ENCODE data around the gene RANBP2. TPM values are rescaled to one million over a fixed set of nuclear protein-coding genes. Genes with fewer than 3 reads are reported as not detected.

The RANBP2 gene
- polyA plus RNA-seq, 3 donors from 2014 or later: 3.0 to 12.2 (median 3.4) TPM

DNA sequence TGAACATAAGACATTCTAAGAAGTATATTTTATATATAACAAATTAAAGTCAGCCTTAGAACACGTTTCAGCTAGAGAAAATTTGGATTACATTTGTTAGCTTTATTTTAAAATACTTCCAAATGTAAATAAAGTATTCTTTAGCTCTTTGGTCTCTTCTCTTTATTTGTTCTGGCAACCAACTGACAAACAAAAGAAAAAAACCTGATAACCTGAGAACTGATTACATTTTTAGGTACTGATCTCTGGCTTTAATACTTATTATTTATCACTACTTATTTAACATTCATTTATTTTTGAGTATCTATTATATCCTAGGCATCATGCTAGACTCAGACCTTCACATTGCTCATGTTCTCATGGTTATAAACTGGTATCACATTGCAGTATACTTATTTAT is 85.8 kb downstream of the RANBP2 start:
- H3K27ac Mint-ChIP-seq: no peak overlapping the region
- peaks cover 0 to 11% (median 9%) of the 10 kb centered on the region in 6 donors for H3K9me3 Mint-ChIP-seq
- no peak for DNase-seq
- no peak overlapping the region for H3K4me3 Mint-ChIP-seq
- no peaks in the 10 kb centered on the region for H3K4me1 Mint-ChIP-seq
- H3K36me3 Mint-ChIP-seq: peaks cover 30 to 36% (median 34%) of the 10 kb centered on the region in 3 donors
- H3K27me3 Mint-ChIP-seq (ENCODE audit: low read depth in 3 of 3): no peaks in the 10 kb centered on the region

DNA sequence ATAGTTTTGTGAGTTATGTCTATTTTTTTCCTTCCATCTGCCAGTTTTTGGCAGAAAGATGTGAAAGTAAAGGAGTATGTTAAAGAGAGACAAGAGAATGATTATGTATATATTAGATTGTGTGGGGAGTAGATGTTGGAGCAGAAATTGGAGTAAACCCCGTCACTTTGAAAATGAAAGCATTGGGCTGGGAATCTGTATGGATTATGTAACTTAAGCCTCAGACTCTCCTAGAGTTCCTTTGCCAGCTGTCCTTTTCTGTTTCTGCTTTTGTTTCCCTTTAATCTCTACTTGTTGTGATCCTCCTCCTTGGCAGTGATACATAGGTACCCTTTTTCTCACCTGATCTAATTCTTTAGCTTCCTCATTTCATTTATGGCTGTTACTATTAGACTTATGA is 86.5 kb downstream of the RANBP2 start:
- DNase-seq: no peak
- Mint-ChIP-seq H3K27ac (no peak overlapping the region), H3K36me3 (peaks cover 37 to 43% (median 42%) of the 10 kb centered on the region in 3 donors), H3K9me3 (peaks cover 0 to 17% (median 14%) of the 10 kb centered on the region in 6 donors), H3K27me3 (ENCODE audit: low read depth in 3 of 3) (no peaks in the 10 kb centered on the region), H3K4me3 (no peak overlapping the region), H3K4me1 (no peaks in the 10 kb centered on the region)

DNA sequence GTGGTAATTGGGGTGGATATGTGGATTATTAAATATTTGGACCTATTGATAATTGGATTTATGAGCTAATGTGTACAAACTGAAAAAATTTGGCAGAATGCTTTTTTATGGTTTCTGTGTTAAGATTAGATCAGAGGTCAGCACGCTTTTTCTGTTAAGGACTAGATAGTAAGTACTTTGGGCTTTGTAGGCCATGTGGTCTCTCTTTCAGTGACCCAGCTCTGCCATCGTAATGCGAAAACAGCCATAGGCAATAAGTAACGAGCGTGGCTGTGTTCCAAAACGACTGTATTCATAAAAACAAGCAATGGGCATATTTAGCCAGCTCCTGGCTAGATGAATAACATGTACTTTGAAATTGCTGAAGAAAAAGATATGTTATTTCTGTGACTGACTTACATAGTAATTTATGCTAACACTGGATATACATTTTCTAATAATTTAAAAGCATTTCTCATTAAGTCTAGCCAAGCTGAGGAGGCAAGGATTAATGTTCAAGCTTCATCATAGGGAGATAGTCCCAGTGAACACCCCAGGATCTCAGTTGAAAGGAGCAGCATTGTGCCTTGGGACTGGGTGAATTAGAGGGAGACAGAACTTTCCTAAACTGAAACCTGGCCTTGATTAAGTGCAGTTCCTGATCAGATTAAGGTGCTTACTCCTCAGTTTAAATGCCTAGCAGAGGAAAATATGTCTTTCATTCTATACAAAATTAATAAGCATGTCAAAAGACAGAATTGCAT is 87.3 kb downstream of the RANBP2 start:
- Mint-ChIP-seq H3K9me3 (peaks cover 0 to 25% (median 14%) of the 10 kb centered on the region in 6 donors), H3K27ac (no peak overlapping the region), H3K4me1 (no peaks in the 10 kb centered on the region), H3K4me3 (no peak overlapping the region), H3K27me3 (ENCODE audit: low read depth in 3 of 3) (no peaks in the 10 kb centered on the region), H3K36me3 (peaks cover 39 to 49% (median 46%) of the 10 kb centered on the region in 3 donors)
- no peak for DNase-seq

DNA sequence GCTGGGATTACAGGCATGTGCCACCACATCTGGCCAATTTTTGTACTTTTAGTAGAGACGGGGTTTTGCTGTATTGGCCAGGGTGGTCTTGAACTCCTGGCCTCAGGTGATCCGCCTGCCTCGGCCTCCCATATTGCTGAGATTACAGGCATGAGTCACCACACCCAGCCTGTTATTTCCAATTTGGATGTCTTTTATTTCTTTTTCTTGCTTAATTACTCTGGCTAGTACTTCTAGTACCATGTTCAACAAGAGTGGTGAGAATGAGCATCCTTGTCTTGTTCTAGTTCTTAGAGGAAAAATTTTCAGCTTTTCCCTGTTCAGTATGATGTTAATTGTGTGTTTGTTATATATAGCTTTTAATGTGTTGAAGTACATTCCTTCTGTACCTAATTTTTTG is 90.7 kb downstream of the RANBP2 start:
- H3K27ac Mint-ChIP-seq: no peak overlapping the region
- no peak overlapping the region for H3K4me3 Mint-ChIP-seq
- no peaks in the 10 kb centered on the region for H3K4me1 Mint-ChIP-seq
- H3K27me3 Mint-ChIP-seq (ENCODE audit: low read depth in 3 of 3): peaks cover 0 to 1% (median 0%) of the 10 kb centered on the region in 3 donors
- DNase-seq: no peak
- peaks cover 0 to 26% (median 14%) of the 10 kb centered on the region in 6 donors for H3K9me3 Mint-ChIP-seq
- peaks cover 33 to 58% (median 56%) of the 10 kb centered on the region in 3 donors for H3K36me3 Mint-ChIP-seq

DNA sequence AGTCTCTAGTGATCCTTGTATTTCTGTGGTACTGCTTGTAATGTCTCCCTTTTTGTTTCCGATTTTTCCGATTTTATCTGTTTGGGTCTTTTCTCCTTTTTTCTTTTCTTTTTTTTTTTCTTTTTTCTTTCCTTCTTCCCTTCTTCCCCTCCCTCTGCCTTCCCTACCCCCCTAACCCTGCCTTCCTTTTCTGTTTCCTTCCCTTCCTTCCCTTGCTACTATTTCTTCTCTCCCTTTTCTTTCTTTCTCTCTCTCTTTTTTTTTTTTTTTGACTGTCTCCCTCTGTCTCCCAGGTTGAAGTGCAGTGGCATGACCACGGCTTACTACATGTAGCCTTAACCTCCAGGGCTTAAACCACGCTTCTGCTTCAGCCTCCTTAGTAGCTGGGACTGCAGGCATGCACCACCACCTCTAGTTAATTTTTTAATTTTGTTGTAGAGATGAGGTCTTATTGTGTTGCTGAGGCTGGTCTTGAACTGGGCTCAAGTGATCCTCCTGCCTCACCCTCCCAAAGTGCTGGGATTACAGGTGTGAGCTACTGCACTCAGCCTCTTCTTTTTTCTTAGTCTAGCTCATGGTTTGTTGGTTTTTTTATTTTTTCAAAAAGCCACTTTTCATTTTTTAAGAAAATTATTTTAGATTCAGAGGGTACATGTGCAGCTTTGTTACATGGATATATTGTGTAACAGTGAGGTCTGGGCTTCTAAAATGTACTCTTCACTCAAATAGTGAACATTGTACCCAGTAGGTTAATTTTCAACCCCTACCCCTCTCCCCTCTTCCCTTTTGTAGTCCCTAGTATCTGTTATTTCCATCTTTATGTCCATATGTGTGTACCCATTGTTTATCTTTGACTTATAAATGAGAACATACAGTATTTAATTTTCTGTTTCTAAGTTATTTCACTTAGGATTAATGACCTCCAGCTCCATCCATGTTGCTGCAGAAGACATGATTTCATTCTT is 92.0 kb downstream of the RANBP2 start:
- Mint-ChIP-seq H3K36me3 (peaks cover 36 to 58% (median 55%) of the 10 kb centered on the region in 3 donors), H3K27me3 (ENCODE audit: low read depth in 3 of 3) (peaks cover 0 to 1% (median 0%) of the 10 kb centered on the region in 3 donors), H3K9me3 (peaks cover 0 to 26% (median 14%) of the 10 kb centered on the region in 6 donors), H3K4me3 (no peak overlapping the region), H3K4me1 (no peaks in the 10 kb centered on the region), H3K27ac (no peak overlapping the region)
- DNase-seq: no peak

DNA sequence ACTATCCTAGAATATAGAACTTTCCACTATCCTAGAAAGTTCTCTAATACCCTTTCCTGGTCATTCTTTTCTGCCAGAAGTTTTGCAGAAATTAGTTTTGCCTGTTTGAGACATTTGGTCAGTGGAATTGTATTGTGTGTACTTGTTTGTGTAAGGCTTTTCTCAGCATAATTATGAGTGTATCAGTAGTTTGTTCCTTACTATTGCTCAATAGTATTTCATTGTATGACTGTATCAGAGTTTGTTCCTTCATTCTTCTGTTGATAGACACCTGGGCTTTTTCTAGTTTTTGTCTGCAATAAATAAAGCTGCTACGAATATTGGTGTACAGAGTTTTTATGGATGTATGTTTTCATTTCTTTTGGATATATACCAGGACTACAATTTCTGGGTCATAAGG is 94.5 kb downstream of the RANBP2 start:
- Mint-ChIP-seq H3K9me3 (peaks cover 0 to 26% (median 14%) of the 10 kb centered on the region in 6 donors), H3K36me3 (peaks cover 32 to 64% (median 63%) of the 10 kb centered on the region in 3 donors), H3K4me3 (no peak overlapping the region), H3K27ac (no peak overlapping the region), H3K27me3 (ENCODE audit: low read depth in 3 of 3) (peaks cover 0 to 1% (median 0%) of the 10 kb centered on the region in 3 donors), H3K4me1 (no peaks in the 10 kb centered on the region)
- no peak for DNase-seq

DNA sequence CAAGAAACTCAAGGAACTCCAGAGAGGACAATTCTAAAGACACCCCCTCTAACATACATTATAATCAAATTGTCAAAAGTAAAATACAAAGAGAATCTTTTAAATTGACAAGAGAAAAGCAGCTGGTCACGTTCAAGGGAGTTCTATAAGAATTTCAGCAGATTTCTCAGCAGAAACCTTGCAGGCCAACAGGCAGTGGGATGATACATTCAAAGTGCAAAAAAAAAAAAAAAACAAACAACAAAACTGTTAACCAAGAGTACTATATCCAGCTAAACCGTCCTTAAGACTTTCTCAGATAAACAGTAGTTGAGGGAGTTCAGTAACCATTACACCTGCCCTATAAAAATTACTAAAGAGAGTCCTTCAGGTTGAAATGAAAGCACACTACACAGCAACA is 101.2 kb downstream of the RANBP2 start:
- peaks cover 0 to 1% (median 0%) of the 10 kb centered on the region in 3 donors for H3K27me3 Mint-ChIP-seq (ENCODE audit: low read depth in 3 of 3)
- no peak overlapping the region for H3K27ac Mint-ChIP-seq
- H3K36me3 Mint-ChIP-seq: peaks cover 28 to 50% (median 49%) of the 10 kb centered on the region in 3 donors
- H3K9me3 Mint-ChIP-seq: peaks cover 8 to 15% (median 13%) of the 10 kb centered on the region in 6 donors
- no peak for DNase-seq
- no peaks in the 10 kb centered on the region for H3K4me1 Mint-ChIP-seq
- H3K4me3 Mint-ChIP-seq: no peak overlapping the region

DNA sequence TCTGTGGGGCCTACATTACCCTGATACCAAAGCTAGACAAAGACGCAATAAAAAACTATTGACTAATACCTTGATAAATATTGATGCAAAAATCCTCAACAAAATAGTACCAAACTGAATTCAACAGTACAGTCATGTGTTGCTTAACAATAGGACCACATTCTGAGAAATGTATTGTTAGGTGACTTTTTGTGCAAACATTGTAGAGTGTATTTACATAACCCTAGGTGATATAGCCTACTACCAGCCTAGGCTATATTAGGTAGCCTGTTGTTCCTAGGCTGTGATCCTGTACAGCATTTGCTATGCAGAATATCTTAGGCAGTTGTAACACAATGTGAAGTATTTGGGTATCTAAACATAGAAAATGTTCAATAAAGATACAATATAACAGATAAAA is 104.0 kb downstream of the RANBP2 start:
- Mint-ChIP-seq H3K9me3 (peaks cover 8 to 15% (median 13%) of the 10 kb centered on the region in 6 donors), H3K36me3 (peaks cover 20 to 36% (median 28%) of the 10 kb centered on the region in 3 donors), H3K4me1 (no peaks in the 10 kb centered on the region), H3K27me3 (ENCODE audit: low read depth in 3 of 3) (peaks cover 0 to 2% (median 0%) of the 10 kb centered on the region in 3 donors), H3K27ac (no peak overlapping the region), H3K4me3 (no peak overlapping the region)
- DNase-seq: no peak

DNA sequence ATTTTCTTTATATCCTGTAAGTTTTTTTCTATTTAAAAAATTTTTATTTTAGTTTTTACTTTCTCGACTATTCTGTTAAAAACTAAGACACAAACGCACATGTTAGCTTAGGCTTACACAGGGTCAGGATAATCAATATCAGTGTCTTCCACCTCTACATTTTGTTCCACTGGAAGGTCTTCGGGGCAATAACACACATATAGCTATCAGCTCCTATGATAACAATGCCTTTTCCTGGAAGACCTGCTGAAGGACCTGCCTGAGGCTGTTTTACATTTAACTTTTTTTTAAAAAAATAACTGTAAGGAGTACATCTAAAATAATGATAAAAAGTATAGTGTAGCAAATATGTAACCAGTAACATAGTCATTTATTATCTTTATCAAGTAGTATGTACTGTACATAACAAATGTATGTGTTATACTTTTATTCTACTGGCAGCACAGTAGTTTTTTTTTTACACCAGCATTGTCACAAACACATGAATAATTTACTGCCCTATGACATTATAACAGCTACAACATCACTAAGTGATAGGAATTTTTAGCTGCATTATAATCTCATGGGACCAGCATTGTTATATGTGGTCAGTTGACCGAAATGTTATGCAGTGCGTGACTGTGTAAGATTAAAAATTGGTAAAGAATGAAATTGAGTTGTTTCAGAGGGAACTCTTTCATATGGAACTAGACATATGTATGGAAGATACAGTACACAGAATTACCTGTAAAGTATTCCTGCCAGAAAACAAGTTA is 105.2 kb downstream of the RANBP2 start:
- Mint-ChIP-seq H3K4me1 (no peaks in the 10 kb centered on the region), H3K9me3 (peaks cover 4 to 10% (median 8%) of the 10 kb centered on the region in 6 donors), H3K36me3 (peaks cover 13 to 27% (median 20%) of the 10 kb centered on the region in 3 donors), H3K27ac (no peak overlapping the region), H3K27me3 (ENCODE audit: low read depth in 3 of 3) (peaks cover 0 to 2% (median 0%) of the 10 kb centered on the region in 3 donors), H3K4me3 (no peak overlapping the region)
- no peak for DNase-seq

DNA sequence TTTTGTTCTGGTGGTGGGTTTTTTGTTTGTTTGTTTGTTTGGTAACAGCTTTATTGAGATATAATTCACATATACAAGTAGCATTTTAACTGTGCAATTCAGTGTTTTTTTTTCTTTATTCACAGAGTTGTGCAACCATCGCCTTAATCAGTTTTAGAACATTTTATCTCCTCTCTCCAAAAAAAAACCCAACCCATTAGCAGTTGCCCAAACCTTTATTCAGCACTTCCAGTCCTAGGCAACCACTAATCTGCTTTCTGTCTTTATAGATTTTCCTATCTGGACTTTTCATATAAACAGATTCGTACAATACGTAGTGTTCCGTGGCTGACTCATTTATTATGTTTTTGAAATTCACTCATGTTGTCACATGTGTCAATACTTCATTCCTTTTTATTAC is 106.0 kb downstream of the RANBP2 start:
- peaks cover 6 to 19% (median 13%) of the 10 kb centered on the region in 3 donors for H3K36me3 Mint-ChIP-seq
- H3K4me3 Mint-ChIP-seq: no peak overlapping the region
- peaks cover 0 to 1% (median 0%) of the 10 kb centered on the region in 3 donors for H3K27me3 Mint-ChIP-seq (ENCODE audit: low read depth in 3 of 3)
- no peak overlapping the region for H3K27ac Mint-ChIP-seq
- no peaks in the 10 kb centered on the region for H3K4me1 Mint-ChIP-seq
- no peak for DNase-seq
- peaks cover 0 to 4% (median 2%) of the 10 kb centered on the region in 6 donors for H3K9me3 Mint-ChIP-seq

DNA sequence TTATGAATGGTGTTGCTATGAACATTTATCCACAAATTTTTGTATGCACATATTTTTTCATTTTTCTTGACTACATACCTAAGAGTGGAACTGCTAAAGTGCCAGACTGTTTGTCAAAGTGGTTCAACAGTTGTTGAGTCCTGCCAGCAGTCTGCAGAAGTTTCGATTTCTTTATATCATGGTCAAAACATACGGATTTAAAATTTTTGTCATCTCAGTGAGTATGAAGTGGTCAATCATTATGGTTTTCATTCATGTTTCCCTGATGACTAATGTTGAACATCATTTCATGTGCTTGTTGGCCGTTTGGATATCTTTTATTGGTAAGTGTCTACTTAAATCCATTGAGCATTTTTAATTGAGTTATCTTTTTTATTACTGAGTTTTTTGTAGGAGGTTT is 106.5 kb downstream of the RANBP2 start:
- no peak for DNase-seq
- no peak overlapping the region for H3K27ac Mint-ChIP-seq
- no peaks in the 10 kb centered on the region for H3K9me3 Mint-ChIP-seq
- peaks cover 0 to 1% (median 0%) of the 10 kb centered on the region in 3 donors for H3K27me3 Mint-ChIP-seq (ENCODE audit: low read depth in 3 of 3)
- peaks cover 4 to 16% (median 11%) of the 10 kb centered on the region in 3 donors for H3K36me3 Mint-ChIP-seq
- no peaks in the 10 kb centered on the region for H3K4me1 Mint-ChIP-seq
- no peak overlapping the region for H3K4me3 Mint-ChIP-seq

DNA sequence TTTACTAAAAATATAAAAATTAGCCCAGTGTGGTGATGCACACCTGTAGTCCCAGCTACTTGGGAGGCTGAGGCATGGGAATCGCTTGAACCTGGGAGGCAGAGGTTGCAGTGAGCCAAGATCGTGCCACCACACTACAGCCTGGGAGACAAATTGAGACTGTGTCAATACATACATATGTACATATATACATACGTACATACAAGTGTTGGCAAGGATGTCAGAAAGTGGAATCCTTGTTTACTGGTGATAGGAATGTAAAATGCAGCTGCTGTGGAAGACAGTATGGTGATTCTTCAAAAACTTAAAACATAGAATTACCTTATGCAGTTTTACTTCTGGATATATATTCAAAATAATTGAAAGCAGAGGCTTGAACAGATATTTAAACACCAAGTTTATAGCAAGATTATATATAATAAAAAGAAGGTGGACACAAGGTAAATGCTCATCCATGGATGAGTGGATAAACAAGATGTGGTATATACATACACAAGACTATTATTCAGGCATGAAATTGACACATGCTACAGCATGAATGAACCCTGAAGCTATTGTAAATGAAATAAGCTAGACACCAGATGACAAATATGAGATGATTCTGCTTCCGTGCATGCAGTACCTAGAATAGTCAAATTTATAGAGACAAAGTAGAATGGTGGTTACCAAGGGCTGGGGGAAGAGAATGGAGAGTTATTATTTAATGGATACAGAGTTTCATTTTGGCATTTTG is 110.5 kb downstream of the RANBP2 start:
- Mint-ChIP-seq H3K4me3 (no peak overlapping the region), H3K9me3 (no peaks in the 10 kb centered on the region)
- DNase-seq: no peak

More for the DNA sequence above, 110.5 kb downstream of the RANBP2 start:
- Mint-ChIP-seq H3K4me1 (peaks cover 6 to 11% of the 10 kb centered on the region in 2 donors), H3K36me3 (peaks cover 0 to 9% (median 3%) of the 10 kb centered on the region in 3 donors), H3K27ac (no peak overlapping the region), H3K27me3 (ENCODE audit: low read depth in 3 of 3) (peaks cover 0 to 1% (median 0%) of the 10 kb centered on the region in 3 donors)

Measured in immature natural killer cell (primary cell).